Neural cell (in vitro differentiated cells): ENCODE results near the gene TADA3.

ENCODE experiments used
- EP300 ChIP-seq: fragments of 450-650 bp; conservative IDR thresholded peaks from 2 replicates; pipeline ENCODE4 v1.6.1; 2014; ENCODE audit warnings: antibody characterized with exemption, mild to moderate bottlenecking, moderate library complexity; ENCODE audit not compliant: poor library complexity, severe bottlenecking
- EZH2 ChIP-seq: fragments of 200-600, 300-800 bp; shearing (Covaris generic), sonication (generic); IDR thresholded peaks from 2 replicates; pipeline ENCODE4 v1.6.1; 2014; ENCODE audit warnings: antibody characterized with exemption, low read length, borderline replicate concordance, mild to moderate bottlenecking; ENCODE audit not compliant: insufficient read depth, poor library complexity, severe bottlenecking
- MXI1 ChIP-seq: fragments of 450-650 bp; conservative IDR thresholded peaks from 2 replicates; pipeline ENCODE4 v1.6.1; 2014; ENCODE audit warnings: antibody characterized with exemption, mild to moderate bottlenecking; ENCODE audit not compliant: poor library complexity, severe bottlenecking
- POLR2AphosphoS5 ChIP-seq: IDR thresholded peaks from 2 replicates; pipeline ENCODE4 v1.6.1; 2012
- RAD21 ChIP-seq: fragments of 450-650 bp; conservative IDR thresholded peaks from 2 replicates; pipeline ENCODE4 v1.6.1; 2014; ENCODE audit warnings: antibody characterized with exemption, mild to moderate bottlenecking, moderate library complexity
- REST ChIP-seq: IDR thresholded peaks from 2 replicates; pipeline ENCODE4 v1.6.1; 2012; ENCODE audit warnings: borderline replicate concordance
- SMC3 ChIP-seq: fragments of 450-650 bp; conservative IDR thresholded peaks from 2 replicates; pipeline ENCODE4 v1.6.1; 2014; ENCODE audit warnings: antibody characterized with exemption, mild to moderate bottlenecking, moderate library complexity; ENCODE audit not compliant: poor library complexity
- TAF1 ChIP-seq: IDR thresholded peaks from 2 replicates; pipeline ENCODE4 v1.6.1; 2012; ENCODE audit warnings: low read depth
- TF ChIP-seq, protein P1 (sequence below): fragments of 450-650 bp; IDR thresholded peaks from 2 replicates; pipeline ENCODE4 v1.5.1; 2014; ENCODE audit warnings: antibody characterized with exemption, mild to moderate bottlenecking, moderate library complexity; ENCODE audit not compliant: poor library complexity, severe bottlenecking

DNA sequence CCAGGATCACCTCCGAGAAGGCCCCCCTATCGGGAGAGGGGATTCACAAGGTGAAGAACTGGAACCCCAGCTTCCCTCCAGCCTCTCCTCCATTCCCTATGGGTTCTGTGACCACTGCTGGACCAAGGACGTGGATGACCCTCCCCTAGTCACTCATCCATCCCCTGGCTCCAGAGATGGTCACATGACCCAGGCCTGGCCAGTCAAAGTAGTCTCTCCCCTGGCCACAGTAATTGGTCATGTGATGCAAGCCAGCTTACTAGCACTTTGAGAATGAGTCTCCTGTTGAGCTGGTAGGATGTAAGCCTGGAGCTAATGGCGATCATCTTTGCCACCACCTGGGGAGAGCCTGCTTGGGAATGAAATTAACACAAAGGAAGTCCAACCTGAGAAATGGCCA is 26.4 kb downstream of the TADA3 start:
- no peak for TF ChIP-seq EP300
- no peak for TF ChIP-seq SMC3
- TF ChIP-seq, protein P1, sequence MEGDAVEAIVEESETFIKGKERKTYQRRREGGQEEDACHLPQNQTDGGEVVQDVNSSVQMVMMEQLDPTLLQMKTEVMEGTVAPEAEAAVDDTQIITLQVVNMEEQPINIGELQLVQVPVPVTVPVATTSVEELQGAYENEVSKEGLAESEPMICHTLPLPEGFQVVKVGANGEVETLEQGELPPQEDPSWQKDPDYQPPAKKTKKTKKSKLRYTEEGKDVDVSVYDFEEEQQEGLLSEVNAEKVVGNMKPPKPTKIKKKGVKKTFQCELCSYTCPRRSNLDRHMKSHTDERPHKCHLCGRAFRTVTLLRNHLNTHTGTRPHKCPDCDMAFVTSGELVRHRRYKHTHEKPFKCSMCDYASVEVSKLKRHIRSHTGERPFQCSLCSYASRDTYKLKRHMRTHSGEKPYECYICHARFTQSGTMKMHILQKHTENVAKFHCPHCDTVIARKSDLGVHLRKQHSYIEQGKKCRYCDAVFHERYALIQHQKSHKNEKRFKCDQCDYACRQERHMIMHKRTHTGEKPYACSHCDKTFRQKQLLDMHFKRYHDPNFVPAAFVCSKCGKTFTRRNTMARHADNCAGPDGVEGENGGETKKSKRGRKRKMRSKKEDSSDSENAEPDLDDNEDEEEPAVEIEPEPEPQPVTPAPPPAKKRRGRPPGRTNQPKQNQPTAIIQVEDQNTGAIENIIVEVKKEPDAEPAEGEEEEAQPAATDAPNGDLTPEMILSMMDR: no peak
- TF ChIP-seq EZH2: no peak
- peak; percentile 8 for TF ChIP-seq POLR2AphosphoS5
- TF ChIP-seq MXI1: no peak
- no peak for TF ChIP-seq RAD21
- no peak for TF ChIP-seq TAF1
- TF ChIP-seq REST: no peak
